Activated CD8-positive, alpha-beta memory T cell treated with anti-CD3 and anti-CD28 coated beads for 1 hour (primary cell): Measurements from ENCODE around the gene LAMC2.
"Not testable (repeated sequence)": the region's sequence is repeated elsewhere in the genome, so short reads cannot be mapped to it uniquely, and the experiment has no call there.

Experiments
- DNase-seq, 2 donors: peaks; one replicate each; pipeline ENCODE4 v3.0.0-alpha.2; 2020; ENCODE audit warnings: low read depth in 1 of 2; ENCODE audit errors: extremely low read depth in 1 of 2

Gene LAMC2

GRCh38 chr1:183185941-183186490, at the start of gene LAMC2:
Gene LAMC2, plus strand, starts transcription at chr1:183186264. Its CDS starts 89 bp downstream, at chr1:183186353.
- no peak for DNase-seq

- no peak for DNase-seq
Observed at GRCh38 chr1:183137782-183138181, 48.3 kb upstream of the LAMC2 start.

GRCh38 chr1:183138301-183138700, 47.8 kb upstream of the LAMC2 start:
- DNase-seq, result no peak

GRCh38 chr1:183139281-183139942, 46.7 kb upstream of the LAMC2 start:
- DNase-seq, result no peak

- no peak for DNase-seq
Observed at GRCh38 chr1:183140633-183141032, 45.4 kb upstream of the LAMC2 start.

- DNase-seq, result no peak
Observed at GRCh38 chr1:183142171-183142570, 43.9 kb upstream of the LAMC2 start.

- no peak for DNase-seq
Observed at GRCh38 chr1:183143576-183144315, 42.3 kb upstream of the LAMC2 start.

GRCh38 chr1:183144752-183145151, 41.3 kb upstream of the LAMC2 start:
- DNase-seq, result no peak

- no peak for DNase-seq
Observed at GRCh38 chr1:183147735-183148134, 38.3 kb upstream of the LAMC2 start.

GRCh38 chr1:183148599-183148998, 37.5 kb upstream of the LAMC2 start:
- no peak for DNase-seq

GRCh38 chr1:183149273-183149672, 36.8 kb upstream of the LAMC2 start:
- DNase-seq, result no peak

- not testable (repeated sequence) for DNase-seq
Observed at GRCh38 chr1:183150032-183150431, 36.0 kb upstream of the LAMC2 start.

- no peak for DNase-seq
Observed at GRCh38 chr1:183150445-183150844, 35.6 kb upstream of the LAMC2 start.

GRCh38 chr1:183152180-183152579, 33.9 kb upstream of the LAMC2 start:
- DNase-seq, result no peak

GRCh38 chr1:183155939-183156338, 30.1 kb upstream of the LAMC2 start:
- DNase-seq, result no peak

- no peak for DNase-seq
Observed at GRCh38 chr1:183159960-183160359, 26.1 kb upstream of the LAMC2 start.

GRCh38 chr1:183161391-183161790, 24.7 kb upstream of the LAMC2 start:
- no peak for DNase-seq

GRCh38 chr1:183163316-183163715, 22.7 kb upstream of the LAMC2 start:
- DNase-seq, result no peak

GRCh38 chr1:183164340-183164739, 21.7 kb upstream of the LAMC2 start:
- DNase-seq, result no peak

GRCh38 chr1:183164963-183165362, 21.1 kb upstream of the LAMC2 start:
- no peak for DNase-seq

GRCh38 chr1:183165456-183165855, 20.6 kb upstream of the LAMC2 start:
- DNase-seq, result no peak

GRCh38 chr1:183166454-183166853, 19.6 kb upstream of the LAMC2 start:
- DNase-seq, result no peak
